ENCODE measurements around the gene KCNMA1. TPM values are rescaled to one million over a fixed set of nuclear protein-coding genes. Genes with fewer than 3 reads are reported as not detected.

KCNMA1 gene
- total RNA-seq, 4 donors from 2014 or later, result 4.6 to 10.5 (median 7.8) TPM

GRCh38 chr10:77566914-77567566, 70.6 kb downstream of the KCNMA1 start:
- H3K36me3 ChIP-seq, result no peaks in the 10 kb centered on the region
- H3K4me3 ChIP-seq, result no peak overlapping the region
- peaks cover 24% of the 10 kb centered on the region for H3K27me3 ChIP-seq
- H3K4me1 ChIP-seq, result no peaks in the 10 kb centered on the region
- 88% methylated on average over 13 of the region's 13 CpGs for WGBS
- TF ChIP-seq POLR2A (IDR thresholded peaks at IDR 0.05), result no peak
- TF ChIP-seq POLR2AphosphoS5 (IDR thresholded peaks at IDR 0.05), result no peak
- no peak for TF ChIP-seq EP300 (IDR thresholded peaks at IDR 0.05)
- no peak for TF ChIP-seq CTCF (IDR thresholded peaks at IDR 0.05)
- DNase-seq (ENCODE audit: low spot score in 2 of 2), result no peak
- no peak overlapping the region for H3K27ac ChIP-seq
- no peaks in the 10 kb centered on the region for H3K9me3 ChIP-seq

- H3K36me3 ChIP-seq, result no peaks in the 10 kb centered on the region
- H3K27me3 ChIP-seq, result peaks cover 24% of the 10 kb centered on the region
- no peak for TF ChIP-seq EP300 (IDR thresholded peaks at IDR 0.05)
- TF ChIP-seq POLR2A (IDR thresholded peaks at IDR 0.05), result no peak
- TF ChIP-seq POLR2AphosphoS5 (IDR thresholded peaks at IDR 0.05), result no peak
- no peak for TF ChIP-seq CTCF (IDR thresholded peaks at IDR 0.05)
- no peak overlapping the region for H3K4me3 ChIP-seq
- H3K4me1 ChIP-seq, result no peaks in the 10 kb centered on the region
- no peak overlapping the region for H3K27ac ChIP-seq
- no peak for DNase-seq (ENCODE audit: low spot score in 2 of 2)
- WGBS, result 75% methylated on average over 6 of the region's 6 CpGs
- H3K9me3 ChIP-seq, result no peaks in the 10 kb centered on the region
These were observed 71.4 kb downstream of the KCNMA1 start for GRCh38 chr10:77566236-77566635.

- DNase-seq (ENCODE audit: low spot score in 2 of 2), result no peak
- Histone ChIP-seq H3K4me1 (no peaks in the 10 kb centered on the region), H3K9me3 (no peaks in the 10 kb centered on the region), H3K4me3 (no peak overlapping the region), H3K36me3 (no peaks in the 10 kb centered on the region), H3K27ac (no peak overlapping the region), H3K27me3 (peaks cover 25% of the 10 kb centered on the region)
- TF ChIP-seq POLR2AphosphoS5 (IDR thresholded peaks at IDR 0.05) (no peak), EP300 (IDR thresholded peaks at IDR 0.05) (no peak), CTCF (IDR thresholded peaks at IDR 0.05) (no peak), POLR2A (IDR thresholded peaks at IDR 0.05) (no peak)
- 68% methylated on average over 4 of the region's 4 CpGs for WGBS
These were observed 72.0 kb downstream of the KCNMA1 start for GRCh38 chr10:77565590-77566023.

- WGBS, result 57% methylated on average over 10 of the region's 10 CpGs
- Histone ChIP-seq H3K4me1 (no peaks in the 10 kb centered on the region), H3K36me3 (no peaks in the 10 kb centered on the region), H3K27ac (no peak overlapping the region), H3K4me3 (no peak overlapping the region), H3K9me3 (no peaks in the 10 kb centered on the region), H3K27me3 (peaks cover 30% of the 10 kb centered on the region)
- DNase-seq (ENCODE audit: low spot score in 2 of 2), result no peak
- TF ChIP-seq EP300 (IDR thresholded peaks at IDR 0.05) (no peak), CTCF (IDR thresholded peaks at IDR 0.05) (no peak), POLR2A (IDR thresholded peaks at IDR 0.05) (no peak), POLR2AphosphoS5 (IDR thresholded peaks at IDR 0.05) (no peak)
These were observed 72.6 kb downstream of the KCNMA1 start for GRCh38 chr10:77564731-77565589.

- H3K4me3 ChIP-seq, result no peak overlapping the region
- no peak overlapping the region for H3K27ac ChIP-seq
- no peaks in the 10 kb centered on the region for H3K36me3 ChIP-seq
- H3K9me3 ChIP-seq, result no peaks in the 10 kb centered on the region
- 74% methylated on average over 9 of the region's 9 CpGs for WGBS
- TF ChIP-seq POLR2AphosphoS5 (IDR thresholded peaks at IDR 0.05), result no peak
- no peak for TF ChIP-seq EP300 (IDR thresholded peaks at IDR 0.05)
- no peak for TF ChIP-seq CTCF (IDR thresholded peaks at IDR 0.05)
- no peak for TF ChIP-seq POLR2A (IDR thresholded peaks at IDR 0.05)
- H3K4me1 ChIP-seq, result no peaks in the 10 kb centered on the region
- no peak for DNase-seq (ENCODE audit: low spot score in 2 of 2)
- H3K27me3 ChIP-seq, result peaks cover 30% of the 10 kb centered on the region
These were observed 73.9 kb downstream of the KCNMA1 start for GRCh38 chr10:77563638-77564270.
